Karpas-422 (cell line): ENCODE data around the gene KRT79. TPM values are rescaled to one million over a fixed set of nuclear protein-coding genes. Genes with fewer than 3 reads are reported as not detected.

Experiments used
- DNase-seq: peaks from one replicate; pipeline ENCODE4 v3.0.0-alpha.2; 2015
- H2AFZ ChIP-seq: fragments of 200-600 bp; sonication (generic); 2 replicates; pipeline ENCODE4 v1.6.1; 2014; ENCODE audit warnings: antibody characterized with exemption, low read length, mixed read lengths
- H3K27ac ChIP-seq: fragments of 200-600 bp; sonication (generic); 2 replicates; pipeline ENCODE4 v1.5.1; 2014; ENCODE audit warnings: mild to moderate bottlenecking, low read length, moderate library complexity
- H3K27me3 ChIP-seq: fragments of 200-600 bp; sonication (generic); 2 replicates; pipeline ENCODE4 v1.6.1; 2014; ENCODE audit warnings: low read length, mixed read lengths
- H3K36me3 ChIP-seq: fragments of 200-600 bp; sonication (generic); 2 replicates; pipeline ENCODE4 v1.6.1; 2014; ENCODE audit warnings: low read length, mixed read lengths; ENCODE audit not compliant: insufficient read depth
- H3K4me1 ChIP-seq: fragments of 200-600 bp; sonication (generic); 2 replicates; pipeline ENCODE4 v1.6.1; 2014; ENCODE audit warnings: mild to moderate bottlenecking, low read length, mixed read lengths
- H3K4me2 ChIP-seq: fragments of 200-600 bp; sonication (generic); 2 replicates; pipeline ENCODE4 v1.6.1; 2014; ENCODE audit warnings: low read length, low read depth, mild to moderate bottlenecking; ENCODE audit not compliant: poor library complexity, severe bottlenecking
- H3K4me3 ChIP-seq: fragments of 200-600 bp; sonication (generic); 2 replicates; pipeline ENCODE4 v1.5.1; 2014; ENCODE audit warnings: mild to moderate bottlenecking, antibody characterized with exemption, low read length, mixed read lengths
- H3K79me2 ChIP-seq: fragments of 200-600 bp; sonication (generic); 2 replicates; pipeline ENCODE4 v1.6.1; 2014; ENCODE audit warnings: mild to moderate bottlenecking, low read length, mixed read lengths
- H3K9ac ChIP-seq: fragments of 200-600 bp; sonication (generic); 2 replicates; pipeline ENCODE4 v1.6.0; 2014; ENCODE audit warnings: low read length
- H3K9me2 ChIP-seq: fragments of 200-600 bp; sonication (generic), shearing (Covaris generic); replicated peaks from 2 replicates; pipeline ENCODE4 v1.6.0; 2014; ENCODE audit warnings: mild to moderate bottlenecking, low read length, moderate library complexity; ENCODE audit not compliant: insufficient read depth
- H3K9me3 ChIP-seq: fragments of 300-700, 200-600 bp; sonication (generic); 2 replicates; pipeline ENCODE4 v1.6.1; 2014; ENCODE audit warnings: low read length, mixed read lengths
- H4K20me1 ChIP-seq: fragments of 200-600 bp; sonication (generic); 2 replicates; pipeline ENCODE4 v1.6.1; 2014; ENCODE audit warnings: mild to moderate bottlenecking, antibody characterized with exemption, low read length, low read depth; ENCODE audit not compliant: insufficient read depth
- total RNA-seq: library from RNA; depleted of rRNA; stranded (reverse); fragments of >200 nt; shearing (Covaris generic); gene quantifications from 2 replicates; pipeline ENCODE4 v1.2.3, GENCODE V29; 2014; ENCODE audit warnings: low replicate concordance

Gene KRT79
- total RNA-seq, 1 experiment from 2014 or later = not detected

DNA sequence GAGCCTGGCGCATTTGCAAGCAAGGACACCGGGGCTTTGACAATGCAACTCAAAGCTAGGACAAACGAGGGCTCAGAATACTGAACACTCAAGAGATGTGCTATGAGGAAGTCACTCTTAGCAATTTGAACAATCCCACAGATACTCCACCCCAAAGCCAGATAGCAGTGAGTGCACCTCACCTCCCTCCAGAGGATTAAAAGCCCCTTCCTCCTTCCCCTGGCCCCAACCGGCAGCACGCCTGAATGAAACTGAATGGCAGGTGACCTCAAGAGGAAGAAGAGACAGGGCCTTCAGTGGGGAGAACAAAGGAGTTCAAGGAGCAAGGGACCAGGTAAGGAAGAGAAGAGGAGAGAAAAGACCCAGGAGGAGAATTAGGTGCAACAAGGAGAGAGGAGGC is 16.6 kb upstream of the KRT79 start:
- H3K27me3 ChIP-seq = no peaks in the 10 kb centered on the region
- H3K9me2 ChIP-seq = no peaks in the 10 kb centered on the region
- no peak overlapping the region for H3K27ac ChIP-seq
- peak; percentile 74 for DNase-seq
- no peak overlapping the region for H2AFZ ChIP-seq
- peak overlapping the region; percentile 40 for H3K4me2 ChIP-seq
- no peaks in the 10 kb centered on the region for H3K9me3 ChIP-seq
- H3K4me3 ChIP-seq = no peak overlapping the region; the same call in 1 of the 2 replicates
- H3K36me3 ChIP-seq = no peaks in the 10 kb centered on the region
- no peaks in the 10 kb centered on the region for H4K20me1 ChIP-seq
- H3K79me2 ChIP-seq = no peaks in the 10 kb centered on the region
- peaks cover 17% of the 10 kb centered on the region for H3K4me1 ChIP-seq
- no peak overlapping the region for H3K9ac ChIP-seq

DNA sequence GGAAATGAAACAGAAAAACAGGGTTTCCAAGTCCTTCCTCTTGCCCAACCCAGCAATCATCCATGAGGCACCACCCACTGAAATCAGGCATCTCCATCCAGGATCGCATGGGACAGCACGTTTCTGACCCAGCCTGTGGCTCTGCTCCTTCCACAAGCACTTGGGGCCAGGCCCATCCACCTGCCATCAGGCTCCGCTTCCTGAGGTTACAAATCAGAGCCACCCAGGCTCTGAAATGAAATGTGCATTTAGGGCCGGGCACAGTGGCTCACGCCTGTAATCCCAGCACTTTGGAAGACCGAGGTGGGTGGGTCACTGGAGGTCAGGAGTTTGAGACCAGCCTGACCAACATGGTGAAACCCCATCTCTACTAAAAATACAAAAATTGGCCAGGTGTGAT is 15.4 kb upstream of the KRT79 start:
- H3K4me2 ChIP-seq = no peak overlapping the region
- H3K27me3 ChIP-seq = no peaks in the 10 kb centered on the region
- H3K9me3 ChIP-seq = no peaks in the 10 kb centered on the region
- H3K79me2 ChIP-seq = no peaks in the 10 kb centered on the region
- H3K4me3 ChIP-seq = no peak overlapping the region
- no peak overlapping the region for H3K9ac ChIP-seq
- no peaks in the 10 kb centered on the region for H3K36me3 ChIP-seq
- H2AFZ ChIP-seq = no peak overlapping the region
- peaks cover 17% of the 10 kb centered on the region for H3K4me1 ChIP-seq
- no peaks in the 10 kb centered on the region for H3K9me2 ChIP-seq
- H3K27ac ChIP-seq = no peak overlapping the region
- DNase-seq = no peak
- no peaks in the 10 kb centered on the region for H4K20me1 ChIP-seq

DNA sequence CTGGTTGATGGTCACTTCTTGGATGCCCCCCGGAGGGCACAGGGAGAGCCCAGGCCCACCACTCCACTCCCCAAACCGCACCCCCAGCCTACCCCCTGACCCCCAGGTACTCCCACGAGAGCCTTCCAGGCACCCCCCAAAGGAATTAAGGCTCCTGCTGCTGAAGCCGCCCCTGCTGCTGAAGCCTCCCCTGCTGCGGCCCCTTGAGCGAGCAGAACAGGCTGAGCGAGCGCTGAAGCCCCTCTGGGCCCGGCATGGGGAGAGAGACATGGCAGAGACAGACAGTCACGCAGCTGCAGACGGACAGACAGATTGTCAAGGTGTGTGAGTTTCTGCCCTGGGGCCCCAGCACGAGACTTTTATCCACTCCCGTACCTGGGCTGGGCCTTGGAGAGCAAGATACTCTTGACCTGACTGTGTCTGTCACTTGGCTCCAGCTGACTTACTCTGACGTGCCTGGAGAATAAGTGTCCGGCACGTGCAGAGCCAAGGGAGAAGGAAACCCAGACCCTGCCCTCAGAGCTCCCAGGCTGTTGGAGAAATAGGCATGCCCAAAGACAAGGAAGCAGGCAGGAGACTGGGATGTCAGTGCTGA is 14.6 kb upstream of the KRT79 start, which contains the start of gene KRT78:
KRT78 (minus strand) TSS at position 334 of the 595 bp plus-strand sequence; CDS start at position 270, 64 bp downstream.
- Histone ChIP-seq H3K27ac (no peak within 1 kb of the TSS), H2AFZ (no peak within 1 kb of the TSS), H3K4me1 (peaks cover 17% of the 10 kb centered on the region), H3K4me3 (no peak within 1 kb of the TSS), H3K9me3 (no peaks in the 10 kb centered on the region), H4K20me1 (no peaks in the 10 kb centered on the region), H3K79me2 (no peaks in the 10 kb centered on the region), H3K27me3 (no peaks in the 10 kb centered on the region), H3K9me2 (no peaks in the 10 kb centered on the region), H3K9ac (no peak within 1 kb of the TSS), H3K36me3 (no peaks in the 10 kb centered on the region), H3K4me2 (no peak within 1 kb of the TSS)
- no peak for DNase-seq

DNA sequence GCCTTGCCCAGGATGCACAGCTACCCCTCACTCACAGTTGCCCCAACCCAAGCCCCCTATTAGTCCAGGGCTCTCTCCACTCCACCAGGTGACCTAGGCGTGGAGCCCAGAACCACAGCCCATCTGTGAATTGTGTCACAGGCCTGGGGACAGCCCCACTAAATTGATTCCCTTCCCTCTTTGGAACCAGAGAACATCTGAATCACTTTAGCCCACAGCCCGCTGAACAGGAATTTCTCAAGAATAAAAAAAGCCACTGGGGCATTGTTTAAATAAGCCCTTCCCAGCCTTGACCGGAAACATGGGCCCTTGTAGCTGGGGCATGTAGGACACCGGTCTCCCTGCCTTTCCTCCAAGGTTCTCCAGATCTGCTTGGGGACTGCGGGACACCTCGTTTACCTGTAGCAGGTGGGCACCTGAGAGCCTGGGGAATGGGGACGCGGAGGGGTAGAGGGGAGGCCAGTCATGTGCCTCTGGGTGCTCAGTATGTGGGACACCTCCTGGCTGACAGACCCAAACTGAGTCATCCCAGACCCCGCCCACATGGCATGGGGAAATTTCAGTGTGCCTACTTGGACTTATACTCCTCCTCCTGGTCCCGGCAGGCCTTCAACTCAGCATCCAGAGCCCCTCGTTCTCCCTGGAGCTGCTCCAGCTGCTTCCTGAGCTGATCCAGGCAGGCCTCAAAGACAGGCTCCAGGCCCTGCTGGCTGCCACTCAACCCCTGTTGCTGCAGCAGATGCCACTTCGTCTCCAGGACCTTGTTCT is 13.4 kb upstream of the KRT79 start:
- no peak for DNase-seq
- Histone ChIP-seq H3K4me2 (no peak overlapping the region), H4K20me1 (no peaks in the 10 kb centered on the region), H3K36me3 (no peaks in the 10 kb centered on the region), H3K4me3 (no peak overlapping the region), H3K9me2 (no peaks in the 10 kb centered on the region), H3K9me3 (no peaks in the 10 kb centered on the region), H3K79me2 (no peaks in the 10 kb centered on the region), H2AFZ (no peak overlapping the region), H3K27ac (no peak overlapping the region), H3K9ac (no peak overlapping the region), H3K27me3 (no peaks in the 10 kb centered on the region), H3K4me1 (peaks cover 17% of the 10 kb centered on the region)

DNA sequence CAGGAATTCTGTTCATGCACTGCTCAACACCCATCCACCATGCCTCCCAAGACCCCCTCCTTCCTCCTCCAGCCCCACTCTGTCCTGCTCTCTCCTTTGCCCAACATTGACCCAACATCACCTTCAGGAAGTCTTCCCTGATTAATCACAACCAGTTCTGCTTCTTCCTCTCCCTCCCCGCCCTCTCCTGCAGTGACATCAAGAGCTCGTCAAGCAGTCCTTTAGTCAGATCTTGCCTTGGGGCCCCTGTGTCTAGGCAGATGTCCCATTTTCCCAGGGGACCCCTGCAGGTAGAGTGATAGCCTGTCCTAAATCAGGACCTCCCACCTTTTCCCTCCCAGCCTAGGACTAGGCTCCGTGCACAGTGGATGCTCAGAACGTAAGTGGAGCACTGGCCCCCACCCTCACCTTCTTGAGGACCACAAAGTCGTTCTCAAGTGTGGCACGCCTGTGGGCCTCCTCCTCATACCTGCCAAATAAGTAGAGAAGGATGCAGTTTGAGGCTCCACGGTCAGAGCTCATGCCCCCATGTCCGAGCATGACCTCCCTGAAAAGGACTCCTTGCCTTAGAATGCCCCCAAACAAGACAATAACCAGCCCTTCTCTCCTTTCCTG is 12.4 kb upstream of the KRT79 start:
- Histone ChIP-seq H3K9me3 (no peaks in the 10 kb centered on the region), H4K20me1 (no peaks in the 10 kb centered on the region), H2AFZ (no peak overlapping the region), H3K36me3 (no peaks in the 10 kb centered on the region), H3K27ac (no peak overlapping the region), H3K27me3 (no peaks in the 10 kb centered on the region), H3K4me2 (no peak overlapping the region), H3K9ac (no peak overlapping the region), H3K4me1 (peaks cover 15% of the 10 kb centered on the region), H3K4me3 (no peak overlapping the region), H3K79me2 (no peaks in the 10 kb centered on the region), H3K9me2 (no peaks in the 10 kb centered on the region)
- DNase-seq = no peak

DNA sequence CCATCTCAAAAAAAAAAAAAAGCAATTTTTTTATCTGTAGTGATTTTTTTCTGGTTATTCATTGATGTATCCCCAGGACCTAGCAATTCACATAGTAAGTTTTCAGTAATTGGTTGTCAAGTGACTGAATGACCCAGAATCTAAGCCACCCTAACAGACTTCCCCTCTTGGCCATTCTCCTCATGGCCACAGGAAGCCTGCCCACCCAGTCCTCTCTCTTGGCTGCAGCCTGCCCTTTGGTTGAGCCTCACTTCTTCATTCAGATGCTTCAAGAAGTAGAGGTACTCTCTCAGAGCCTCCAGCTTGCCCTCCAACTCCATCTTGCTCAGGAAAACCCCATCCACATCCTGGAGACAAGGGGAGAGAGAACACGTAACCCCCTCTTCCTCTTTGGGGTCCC is 11.8 kb upstream of the KRT79 start:
- no peak for DNase-seq
- Histone ChIP-seq H3K79me2 (no peaks in the 10 kb centered on the region), H3K9ac (no peak overlapping the region), H3K27me3 (no peaks in the 10 kb centered on the region), H3K27ac (no peak overlapping the region), H3K9me2 (no peaks in the 10 kb centered on the region), H4K20me1 (no peaks in the 10 kb centered on the region), H3K4me3 (no peak overlapping the region), H3K4me1 (peaks cover 10% of the 10 kb centered on the region), H2AFZ (no peak overlapping the region), H3K36me3 (no peaks in the 10 kb centered on the region), H3K4me2 (no peak overlapping the region), H3K9me3 (no peaks in the 10 kb centered on the region)

DNA sequence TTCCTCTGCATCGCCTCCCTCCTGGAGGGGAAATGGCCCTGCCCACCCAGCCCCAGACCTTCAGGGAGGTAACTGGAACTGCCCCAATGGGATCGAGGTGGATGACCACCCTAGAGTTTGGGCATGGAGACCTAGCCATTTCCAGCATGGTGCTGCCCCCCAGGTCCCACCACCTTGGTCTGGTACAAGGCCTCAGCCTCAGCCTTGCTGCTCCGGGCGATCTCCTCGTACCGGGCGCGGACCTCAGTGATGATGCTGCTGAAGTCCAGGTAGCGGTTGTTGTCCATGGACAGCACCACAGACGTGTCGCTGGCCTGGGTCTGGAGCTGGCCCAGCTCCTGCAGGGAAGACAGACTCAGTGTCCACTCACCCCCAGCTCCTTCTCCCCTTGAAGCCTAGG is 10.3 kb upstream of the KRT79 start:
- Histone ChIP-seq H3K36me3 (no peaks in the 10 kb centered on the region), H3K27ac (no peak overlapping the region), H3K27me3 (no peaks in the 10 kb centered on the region), H3K4me3 (no peak overlapping the region), H3K9ac (no peak overlapping the region), H3K9me3 (no peaks in the 10 kb centered on the region), H3K79me2 (no peaks in the 10 kb centered on the region), H3K4me1 (no peaks in the 10 kb centered on the region), H2AFZ (no peak overlapping the region), H3K9me2 (no peaks in the 10 kb centered on the region), H3K4me2 (no peak overlapping the region), H4K20me1 (no peaks in the 10 kb centered on the region; the same call in 1 of the 2 replicates)
- DNase-seq = no peak

DNA sequence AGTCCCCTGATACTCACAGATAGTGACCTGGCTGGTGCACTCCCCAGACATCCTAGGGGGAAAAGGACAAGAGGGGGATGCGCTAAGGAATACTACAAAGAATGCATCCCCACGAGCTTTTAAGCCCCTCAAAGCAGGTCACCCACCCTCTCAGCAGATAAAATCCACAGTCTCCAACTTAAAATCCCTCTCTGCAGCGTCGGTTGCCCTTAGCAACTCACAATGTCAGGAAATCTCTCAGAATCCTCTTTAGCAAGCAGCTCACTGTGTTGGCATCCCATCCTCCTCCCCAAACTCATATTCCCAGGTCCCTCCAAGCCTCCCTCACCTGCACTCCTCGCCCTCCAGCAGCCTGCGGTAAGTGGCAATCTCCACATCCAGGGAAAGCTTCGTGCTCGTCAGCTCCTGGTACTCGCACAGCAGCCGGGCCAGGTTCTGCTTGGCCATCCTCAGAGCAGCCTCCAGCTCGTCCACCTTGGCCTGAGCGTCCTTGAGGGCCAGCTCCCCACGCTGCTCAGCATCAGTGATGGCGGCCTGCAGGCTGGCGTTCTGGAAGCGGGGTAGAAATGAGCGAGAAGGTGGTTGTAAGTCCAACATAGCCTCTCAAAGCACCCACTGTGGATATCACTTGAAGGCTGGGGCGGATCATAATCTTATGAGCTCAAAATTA is 5.5 kb upstream of the KRT79 start:
- no peak for DNase-seq
- no peaks in the 10 kb centered on the region for H3K79me2 ChIP-seq
- no peaks in the 10 kb centered on the region for H3K4me1 ChIP-seq

More for the DNA sequence above, 5.5 kb upstream of the KRT79 start:
- H3K9me2 ChIP-seq = no peaks in the 10 kb centered on the region
- no peaks in the 10 kb centered on the region; the same call in 1 of the 2 replicates for H4K20me1 ChIP-seq
- H3K27me3 ChIP-seq = no peaks in the 10 kb centered on the region
- no peak overlapping the region for H3K9ac ChIP-seq
- no peaks in the 10 kb centered on the region for H3K36me3 ChIP-seq
- H3K9me3 ChIP-seq = no peaks in the 10 kb centered on the region
- no peak overlapping the region for H3K4me2 ChIP-seq
- no peak overlapping the region for H3K27ac ChIP-seq
- no peak overlapping the region for H3K4me3 ChIP-seq
- H2AFZ ChIP-seq = no peak overlapping the region
